ENCODE results near the gene PPIL1. TPM values are rescaled to one million over a fixed set of nuclear protein-coding genes. Genes with fewer than 3 reads are reported as not detected.

PPIL1 gene
- polyA plus RNA-seq, 2 of the 4 experiments (the other 2 are of a cell fraction) = 42.6 to 60.0 TPM

DNA sequence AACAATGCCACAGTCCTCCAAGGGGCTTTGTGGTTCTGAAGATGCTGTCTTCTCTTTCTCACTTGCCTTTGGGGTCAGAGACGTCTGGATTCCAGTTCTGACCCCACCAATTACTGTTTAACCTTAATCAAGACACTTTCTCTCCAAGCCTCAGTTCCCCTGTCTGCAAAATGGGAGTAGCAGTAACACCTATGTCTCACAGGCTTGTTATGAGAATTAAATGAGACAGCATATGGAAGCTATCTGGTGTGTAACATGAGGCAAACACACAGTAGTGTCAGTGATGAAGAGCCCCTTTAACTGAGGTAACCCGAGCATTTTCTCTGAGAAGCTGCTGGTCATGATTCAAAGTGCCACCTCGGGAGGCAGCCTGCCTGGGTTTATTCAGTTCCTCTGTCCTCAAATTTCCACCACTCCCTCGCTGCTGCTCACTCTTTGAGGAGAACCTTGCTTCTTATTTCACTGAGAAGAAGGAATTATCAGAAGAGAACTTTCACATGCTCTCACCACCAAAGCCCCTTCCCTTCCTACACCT is 11.7 kb downstream of the PPIL1 start:
- Histone ChIP-seq H3K9me3 (no peaks in the 10 kb centered on the region), H3K27ac (no peak overlapping the region), H3K4me3 (no peak overlapping the region), H3K4me1 (0 out of 3 replicates have a peak, but pooled peaks cover 3% of the 10 kb centered on the region), H3K4me2 (no peak overlapping the region)
- FAIRE-seq (no peak), DNase-seq (ENCODE audit: low read depth in 1 of 2, low spot score in 1 of 2) (no peak), ATAC-seq (no peak)
- WGBS (ENCODE audit: missing lambda C conversion rate) = 82% methylated on average over 4 of the region's 4 CpGs
- TF ChIP-seq, protein P1, sequence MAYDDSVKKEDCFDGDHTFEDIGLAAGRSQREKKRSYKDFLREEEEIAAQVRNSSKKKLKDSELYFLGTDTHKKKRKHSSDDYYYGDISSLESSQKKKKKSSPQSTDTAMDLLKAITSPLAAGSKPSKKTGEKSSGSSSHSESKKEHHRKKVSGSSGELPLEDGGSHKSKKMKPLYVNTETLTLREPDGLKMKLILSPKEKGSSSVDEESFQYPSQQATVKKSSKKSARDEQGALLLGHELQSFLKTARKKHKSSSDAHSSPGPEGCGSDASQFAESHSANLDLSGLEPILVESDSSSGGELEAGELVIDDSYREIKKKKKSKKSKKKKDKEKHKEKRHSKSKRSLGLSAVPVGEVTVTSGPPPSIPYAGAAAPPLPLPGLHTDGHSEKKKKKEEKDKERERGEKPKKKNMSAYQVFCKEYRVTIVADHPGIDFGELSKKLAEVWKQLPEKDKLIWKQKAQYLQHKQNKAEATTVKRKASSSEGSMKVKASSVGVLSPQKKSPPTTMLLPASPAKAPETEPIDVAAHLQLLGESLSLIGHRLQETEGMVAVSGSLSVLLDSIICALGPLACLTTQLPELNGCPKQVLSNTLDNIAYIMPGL (CRISPR knock-in tag; IDR thresholded peaks at IDR 0.05; ENCODE audit: borderline replicate concordance) = no peak
- TF ChIP-seq JUNB (IDR thresholded peaks at IDR 0.05) = no peak
- no peak for TF ChIP-seq POLR2AphosphoS2 (conservative IDR thresholded peaks at IDR 0.05; ENCODE audit: low read length)
- TF ChIP-seq FOSB (CRISPR knock-in tag; IDR thresholded peaks at IDR 0.05) = no peak
- TF ChIP-seq, protein P2, sequence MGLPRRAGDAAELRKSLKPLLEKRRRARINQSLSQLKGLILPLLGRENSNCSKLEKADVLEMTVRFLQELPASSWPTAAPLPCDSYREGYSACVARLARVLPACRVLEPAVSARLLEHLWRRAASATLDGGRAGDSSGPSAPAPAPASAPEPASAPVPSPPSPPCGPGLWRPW (IDR thresholded peaks at IDR 0.05) = no peak
- TF ChIP-seq CBX2 (IDR thresholded peaks at IDR 0.05; ENCODE audit: borderline replicate concordance, low read depth) = no peak
- ChIA-PET CTCF (interaction anchor here (1.6 kb wide), 1 partner anchor 155 kb away, joined by 4 read pairs; no protein-coding TSS in a partner anchor), POLR2A (interaction anchor here (1.2 kb wide), 1 partner anchor 11 kb away, joined by 3 read pairs; no protein-coding TSS in a partner anchor)

DNA sequence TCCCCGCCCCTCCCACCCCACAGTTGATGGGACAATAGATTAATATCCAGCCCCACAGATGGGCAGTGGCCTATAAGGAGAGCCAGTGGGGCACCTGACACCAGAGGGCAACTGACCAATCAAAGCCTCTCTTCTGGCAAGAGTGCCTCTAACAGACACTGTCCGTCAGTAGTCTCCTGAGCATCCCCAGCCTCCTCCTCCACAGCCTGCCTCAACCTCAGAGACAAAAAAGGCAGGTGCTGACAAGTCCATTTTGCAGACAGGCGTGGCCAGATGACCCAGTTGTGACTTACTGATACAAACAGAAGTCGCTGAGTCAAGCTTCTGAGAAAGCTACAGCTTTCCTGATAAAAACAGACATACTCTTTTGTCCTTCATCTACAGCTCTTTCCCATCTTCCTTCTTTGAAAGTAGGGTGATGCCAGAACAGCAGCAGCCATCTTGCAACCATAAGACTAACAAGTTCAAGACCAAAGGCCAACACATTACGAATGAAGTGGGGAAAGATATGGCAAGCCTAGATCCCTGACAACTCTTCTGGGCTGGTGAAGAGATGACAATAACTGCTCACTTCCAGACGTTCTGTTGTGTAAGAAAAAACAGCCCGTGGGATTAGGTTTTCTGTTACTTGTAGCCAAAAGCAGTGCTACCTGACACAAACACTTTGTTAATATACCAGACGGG is 12.3 kb downstream of the PPIL1 start:
- ChIA-PET POLR2A (no interaction called here), CTCF (interaction anchor here (1.6 kb wide), 1 partner anchor 156 kb away, joined by 4 read pairs; no protein-coding TSS in a partner anchor)
- ATAC-seq = no peak
- TF ChIP-seq, protein P3, sequence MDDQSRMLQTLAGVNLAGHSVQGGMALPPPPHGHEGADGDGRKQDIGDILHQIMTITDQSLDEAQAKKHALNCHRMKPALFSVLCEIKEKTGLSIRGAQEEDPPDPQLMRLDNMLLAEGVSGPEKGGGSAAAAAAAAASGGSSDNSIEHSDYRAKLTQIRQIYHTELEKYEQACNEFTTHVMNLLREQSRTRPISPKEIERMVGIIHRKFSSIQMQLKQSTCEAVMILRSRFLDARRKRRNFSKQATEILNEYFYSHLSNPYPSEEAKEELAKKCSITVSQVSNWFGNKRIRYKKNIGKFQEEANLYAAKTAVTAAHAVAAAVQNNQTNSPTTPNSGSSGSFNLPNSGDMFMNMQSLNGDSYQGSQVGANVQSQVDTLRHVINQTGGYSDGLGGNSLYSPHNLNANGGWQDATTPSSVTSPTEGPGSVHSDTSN (IDR thresholded peaks at IDR 0.05) = no peak
- no peak for TF ChIP-seq CEBPB (IDR thresholded peaks at IDR 0.05)
- no peak for TF ChIP-seq HDAC2 (IDR thresholded peaks at IDR 0.05)
- TF ChIP-seq FOXS1 (CRISPR knock-in tag; IDR thresholded peaks at IDR 0.05) = no peak
- 0 out of 3 replicates have a peak, but pooled peaks cover 3% of the 10 kb centered on the region for H3K4me1 ChIP-seq
- no peaks in the 10 kb centered on the region for H3K9me3 ChIP-seq
- no peak for FAIRE-seq
- no peak overlapping the region for H3K27ac ChIP-seq
- peak in 1 of 2 experiments; percentile 25 for DNase-seq (ENCODE audit: low read depth in 1 of 2, low spot score in 1 of 2)
- no peak overlapping the region for H3K4me3 ChIP-seq
- H3K4me2 ChIP-seq = no peak overlapping the region
- 86% methylated on average over 7 of the region's 8 CpGs for WGBS (ENCODE audit: missing lambda C conversion rate)

DNA sequence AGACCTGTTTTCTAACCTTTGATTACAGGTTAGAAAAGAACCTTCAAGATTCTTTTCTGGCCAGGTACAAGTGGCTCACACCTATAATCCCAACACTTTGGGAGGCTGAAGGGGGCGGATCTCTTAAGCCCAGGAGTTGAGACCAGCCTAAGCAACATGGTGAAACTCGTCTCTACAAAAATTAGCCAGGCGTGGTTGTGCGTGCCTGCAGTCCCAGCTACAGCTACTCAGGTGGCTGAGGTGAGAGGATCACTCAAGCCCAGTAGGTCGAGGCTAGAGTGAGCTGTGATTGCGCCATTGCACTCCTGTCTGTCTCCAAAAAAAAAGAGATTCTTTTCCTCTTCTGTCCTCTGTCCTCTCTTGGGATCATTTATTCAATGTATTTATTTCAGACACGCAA is 14.5 kb downstream of the PPIL1 start:
- WGBS (ENCODE audit: missing lambda C conversion rate) = 95% methylated on average over 7 of the region's 7 CpGs
- H3K4me2 ChIP-seq = no peak overlapping the region
- no peak for FAIRE-seq
- no peak for ATAC-seq
- TF ChIP-seq EHMT2 (IDR thresholded peaks at IDR 0.05; ENCODE audit: low read depth) = no peak
- no peak for TF ChIP-seq KDM5A (IDR thresholded peaks at IDR 0.05)
- TF ChIP-seq NR3C1 (IDR thresholded peaks at IDR 0.05) = no peak
- TF ChIP-seq CHD2 (IDR thresholded peaks at IDR 0.05; ENCODE audit: low read length, partially characterized antibody) = no peak
- no peak for TF ChIP-seq HEYL (CRISPR knock-in tag; IDR thresholded peaks at IDR 0.05)
- no peak for TF ChIP-seq BHLHE40 (IDR thresholded peaks at IDR 0.05; ENCODE audit: low read depth, low read length)
- no peak for TF ChIP-seq EP300 (IDR thresholded peaks at IDR 0.05)
- no peak for TF ChIP-seq HDAC2 (IDR thresholded peaks at IDR 0.05)
- TF ChIP-seq, protein P4, sequence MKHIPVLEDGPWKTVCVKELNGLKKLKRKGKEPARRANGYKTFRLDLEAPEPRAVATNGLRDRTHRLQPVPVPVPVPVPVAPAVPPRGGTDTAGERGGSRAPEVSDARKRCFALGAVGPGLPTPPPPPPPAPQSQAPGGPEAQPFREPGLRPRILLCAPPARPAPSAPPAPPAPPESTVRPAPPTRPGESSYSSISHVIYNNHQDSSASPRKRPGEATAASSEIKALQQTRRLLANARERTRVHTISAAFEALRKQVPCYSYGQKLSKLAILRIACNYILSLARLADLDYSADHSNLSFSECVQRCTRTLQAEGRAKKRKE (CRISPR knock-in tag; IDR thresholded peaks at IDR 0.05; ENCODE audit: low read depth) = no peak
- TF ChIP-seq ESRRA (IDR thresholded peaks at IDR 0.05; ENCODE audit: borderline replicate concordance, low read length) = no peak
- no peak for DNase-seq (ENCODE audit: low read depth in 1 of 2, low spot score in 1 of 2)
- ChIA-PET CTCF (interaction anchor here (0.9 to 2.6 kb wide), 2 partner anchors 9 kb away, joined by 3 to 20 read pairs; no protein-coding TSS in a partner anchor), POLR2A (no interaction called here)
- H3K4me3 ChIP-seq = no peak overlapping the region
- no peaks in the 10 kb centered on the region for H3K9me3 ChIP-seq
- H3K4me1 ChIP-seq = 0 out of 3 replicates have a peak, but pooled peaks cover 3% of the 10 kb centered on the region
- H3K27ac ChIP-seq = no peak overlapping the region

Measured in A549 (cell line).